PC-9 (cell line): ENCODE measurements around the gene RAPGEF1.

Experiments
- EZH2 ChIP-seq: fragments of 200-600 bp; sonication (generic); IDR thresholded peaks from 2 replicates; pipeline ENCODE4 v1.8.0; 2017; ENCODE audit warnings: antibody characterized with exemption, low read depth
- TF ChIP-seq, protein P1 (sequence below): fragments of 200-600 bp; sonication (generic); conservative IDR thresholded peaks from 2 replicates; pipeline ENCODE4 v1.6.1; 2017; ENCODE audit warnings: mixed run types, antibody characterized with exemption, mild to moderate bottlenecking, moderate library complexity

DNA sequence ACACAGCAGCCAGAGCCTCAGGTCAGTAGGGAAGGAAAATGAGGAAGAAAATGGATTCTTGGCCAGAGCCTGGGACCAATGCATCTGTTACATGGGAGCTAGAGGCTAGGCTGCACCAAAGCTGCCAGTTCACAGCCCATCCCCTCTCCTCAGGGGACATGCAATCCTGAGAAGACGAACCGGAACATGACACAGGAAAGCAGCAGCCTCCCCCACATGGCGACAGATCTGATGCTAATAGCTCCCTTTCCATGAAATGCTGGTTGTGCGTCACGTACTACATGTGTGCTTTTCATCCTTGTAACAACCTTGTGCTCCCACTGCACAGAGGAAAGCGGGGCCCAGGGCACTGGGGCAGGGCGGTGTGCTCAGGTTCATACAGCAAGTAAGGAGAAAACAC lies 127.0 kb downstream of the RAPGEF1 start:
- TF ChIP-seq, protein P1, sequence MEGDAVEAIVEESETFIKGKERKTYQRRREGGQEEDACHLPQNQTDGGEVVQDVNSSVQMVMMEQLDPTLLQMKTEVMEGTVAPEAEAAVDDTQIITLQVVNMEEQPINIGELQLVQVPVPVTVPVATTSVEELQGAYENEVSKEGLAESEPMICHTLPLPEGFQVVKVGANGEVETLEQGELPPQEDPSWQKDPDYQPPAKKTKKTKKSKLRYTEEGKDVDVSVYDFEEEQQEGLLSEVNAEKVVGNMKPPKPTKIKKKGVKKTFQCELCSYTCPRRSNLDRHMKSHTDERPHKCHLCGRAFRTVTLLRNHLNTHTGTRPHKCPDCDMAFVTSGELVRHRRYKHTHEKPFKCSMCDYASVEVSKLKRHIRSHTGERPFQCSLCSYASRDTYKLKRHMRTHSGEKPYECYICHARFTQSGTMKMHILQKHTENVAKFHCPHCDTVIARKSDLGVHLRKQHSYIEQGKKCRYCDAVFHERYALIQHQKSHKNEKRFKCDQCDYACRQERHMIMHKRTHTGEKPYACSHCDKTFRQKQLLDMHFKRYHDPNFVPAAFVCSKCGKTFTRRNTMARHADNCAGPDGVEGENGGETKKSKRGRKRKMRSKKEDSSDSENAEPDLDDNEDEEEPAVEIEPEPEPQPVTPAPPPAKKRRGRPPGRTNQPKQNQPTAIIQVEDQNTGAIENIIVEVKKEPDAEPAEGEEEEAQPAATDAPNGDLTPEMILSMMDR, result no peak
- TF ChIP-seq EZH2, result no peak
